Mammary epithelial cell (primary cell): ENCODE data around the gene CTBP2.

Experiments used
- CTCF ChIP-seq, 2 donors: IDR thresholded peaks in 1 of 2; conservative IDR thresholded peaks in 1 of 2; 2 replicates each; pipeline ENCODE4 v1.5.1; 2011 to 2012; ENCODE audit warnings: inconsistent platforms in 2 of 2, low read length in 2 of 2, mild to moderate bottlenecking in 2 of 2, control low read depth in 1 of 2, low read depth in 1 of 2; ENCODE audit not compliant: insufficient read depth in 1 of 2; ENCODE audit errors: extremely low read depth in 1 of 2
- EZH2 ChIP-seq: IDR thresholded peaks from 2 replicates; pipeline ENCODE4 v1.6.1; 2012; ENCODE audit warnings: low read length, inconsistent platforms, borderline replicate concordance

- TF ChIP-seq CTCF (conservative IDR thresholded peaks at IDR 0.05 in 1 of 2, IDR thresholded peaks at IDR 0.05 in 1 of 2; ENCODE audit: extremely low read depth in 1 of 2, insufficient read depth in 1 of 2, low read depth in 1 of 2, low read length in 2 of 2) (no peak), EZH2 (no peak)
These were observed 6.5 kb downstream of the CTBP2 start for GRCh38 chr10:125153703-125154490.
